ENCODE data around the gene NHERF2.

NHERF2 gene

GRCh38 chr16:2016407-2016922 lies 10.2 kb upstream of the NHERF2 start:
- H3K4me1 ChIP-seq, result peaks cover 28 to 66% (median 35%) of the 10 kb centered on the region in 10 experiments
- H3K36me3 ChIP-seq, result no peaks in the 10 kb centered on the region
- H3K9me3 ChIP-seq (replicated peaks in 1 of 11), result no peaks in the 10 kb centered on the region
- peaks cover 0 to 5% (median 0%) of the 10 kb centered on the region in 11 experiments; a peak in 3 of 22 replicates for H4K20me1 ChIP-seq
- H3K9ac ChIP-seq, result peak overlapping the region in 7 of 11 experiments; percentile 40 to 77 (median 62); a peak in 10 of 22 replicates
- H3K4me2 ChIP-seq, result peak overlapping the region in 10 of 11 experiments; percentile 30 to 79 (median 52); a peak in 19 of 22 replicates
- H3K4me3 ChIP-seq, result no peak overlapping the region
- no peak for TF ChIP-seq Cebpa-rat (IDR thresholded peaks at IDR 0.05)
- peaks cover 30 to 43% (median 39%) of the 10 kb centered on the region in 11 experiments for H3K27me3 ChIP-seq
- H3K27ac ChIP-seq, result peak overlapping the region in 6 of 11 experiments; percentile 47 to 89 (median 70); a peak in 10 of 22 replicates

GRCh38 chr16:2019518-2019920 lies 7.2 kb upstream of the NHERF2 start, which contains the start of gene NPW:
NPW (plus strand) TSS chr16:2019785.
- peaks cover 34 to 50% (median 45%) of the 10 kb centered on the region in 11 experiments for H3K27me3 ChIP-seq
- no peak for TF ChIP-seq Cebpa-rat (IDR thresholded peaks at IDR 0.05)
- H3K4me3 ChIP-seq, result peak within 1 kb of the TSS; percentile 29 to 64 (median 50); a peak in 19 of 20 replicates
- peak within 1 kb of the TSS; percentile 71 to 88 (median 79) for H3K4me2 ChIP-seq
- H3K27ac ChIP-seq, result peak within 1 kb of the TSS in 8 of 11 experiments; percentile 24 to 67 (median 52); a peak in 16 of 22 replicates
- peak within 1 kb of the TSS; percentile 21 to 70 (median 62); a peak in 20 of 22 replicates for H3K9ac ChIP-seq
- no peaks in the 10 kb centered on the region for H3K9me3 ChIP-seq (replicated peaks in 1 of 11)
- peaks cover 0 to 5% (median 0%) of the 10 kb centered on the region in 11 experiments; a peak in 3 of 22 replicates for H4K20me1 ChIP-seq
- no peaks in the 10 kb centered on the region for H3K36me3 ChIP-seq
- H3K4me1 ChIP-seq, result peaks cover 41 to 68% (median 53%) of the 10 kb centered on the region in 10 experiments

- Histone ChIP-seq H3K36me3 (no peaks in the 10 kb centered on the region), H3K9me3 (replicated peaks in 1 of 11) (no peaks in the 10 kb centered on the region), H4K20me1 (peaks cover 0 to 5% (median 0%) of the 10 kb centered on the region in 11 experiments; a peak in 3 of 22 replicates), H3K9ac (peak overlapping the region; percentile 21 to 70 (median 62); a peak in 20 of 22 replicates), H3K4me3 (peak overlapping the region; percentile 29 to 64 (median 50); a peak in 19 of 20 replicates), H3K4me2 (peak overlapping the region; percentile 71 to 88 (median 79)), H3K27me3 (peaks cover 34 to 54% (median 46%) of the 10 kb centered on the region in 11 experiments), H3K4me1 (peaks cover 36 to 68% (median 49%) of the 10 kb centered on the region in 10 experiments), H3K27ac (peak overlapping the region in 8 of 11 experiments; percentile 24 to 67 (median 52); a peak in 16 of 22 replicates)
- no peak for TF ChIP-seq Cebpa-rat (IDR thresholded peaks at IDR 0.05)
Observed at GRCh38 chr16:2019921-2020831, 6.5 kb upstream of the NHERF2 start.

GRCh38 chr16:2022723-2023091 lies 4.0 kb upstream of the NHERF2 start:
- H3K4me3 ChIP-seq, result peak overlapping the region; percentile 40 to 67 (median 50); a peak in 18 of 20 replicates
- H3K4me2 ChIP-seq, result peak overlapping the region; percentile 80 to 99 (median 94)
- TF ChIP-seq Cebpa-rat (IDR thresholded peaks at IDR 0.05), result no peak
- no peaks in the 10 kb centered on the region for H3K9me3 ChIP-seq (replicated peaks in 1 of 11)
- H4K20me1 ChIP-seq, result peaks cover 0 to 9% (median 3%) of the 10 kb centered on the region in 11 experiments; a peak in 13 of 22 replicates
- H3K36me3 ChIP-seq, result no peaks in the 10 kb centered on the region
- peak overlapping the region; percentile 26 to 75 (median 63); a peak in 19 of 22 replicates for H3K9ac ChIP-seq
- peaks cover 46 to 73% (median 69%) of the 10 kb centered on the region in 11 experiments for H3K27me3 ChIP-seq
- peak overlapping the region in 6 of 11 experiments; percentile 20 to 71 (median 44); a peak in 9 of 22 replicates for H3K27ac ChIP-seq
- H3K4me1 ChIP-seq, result peaks cover 35 to 67% (median 46%) of the 10 kb centered on the region in 10 experiments

GRCh38 chr16:2023092-2024031 lies 3.3 kb upstream of the NHERF2 start:
- H3K9me3 ChIP-seq (replicated peaks in 1 of 11), result no peaks in the 10 kb centered on the region
- peak overlapping the region; percentile 40 to 67 (median 50); a peak in 18 of 20 replicates for H3K4me3 ChIP-seq
- peaks cover 0 to 15% (median 10%) of the 10 kb centered on the region in 11 experiments; a peak in 15 of 22 replicates for H4K20me1 ChIP-seq
- peak overlapping the region; percentile 80 to 99 (median 94) for H3K4me2 ChIP-seq
- peak overlapping the region in 10 of 11 experiments; percentile 36 to 74 (median 53); a peak in 21 of 22 replicates for H3K27ac ChIP-seq
- H3K9ac ChIP-seq, result peak overlapping the region; percentile 26 to 75 (median 63); a peak in 19 of 22 replicates
- no peak for TF ChIP-seq Cebpa-rat (IDR thresholded peaks at IDR 0.05)
- no peaks in the 10 kb centered on the region for H3K36me3 ChIP-seq
- peaks cover 48 to 73% (median 69%) of the 10 kb centered on the region in 11 experiments for H3K27me3 ChIP-seq
- H3K4me1 ChIP-seq, result peaks cover 42 to 74% (median 53%) of the 10 kb centered on the region in 10 experiments

GRCh38 chr16:2024032-2024420 lies 2.7 kb upstream of the NHERF2 start:
- H3K36me3 ChIP-seq, result no peaks in the 10 kb centered on the region
- peak overlapping the region in 2 of 10 experiments; percentile 36 to 45; a peak in 2 of 20 replicates for H3K4me3 ChIP-seq
- peaks cover 42 to 77% (median 58%) of the 10 kb centered on the region in 10 experiments for H3K4me1 ChIP-seq
- H3K27me3 ChIP-seq, result peaks cover 42 to 73% (median 67%) of the 10 kb centered on the region in 11 experiments
- H3K9me3 ChIP-seq (replicated peaks in 1 of 11), result no peaks in the 10 kb centered on the region
- peak overlapping the region; percentile 10 to 66 (median 57); a peak in 12 of 22 replicates for H3K9ac ChIP-seq
- H4K20me1 ChIP-seq, result peaks cover 0 to 22% (median 14%) of the 10 kb centered on the region in 11 experiments; a peak in 15 of 22 replicates
- H3K4me2 ChIP-seq, result peak overlapping the region; percentile 74 to 99 (median 94)
- H3K27ac ChIP-seq, result peak overlapping the region in 6 of 11 experiments; percentile 46 to 74 (median 64); a peak in 13 of 22 replicates
- TF ChIP-seq Cebpa-rat (IDR thresholded peaks at IDR 0.05), result no peak

- Histone ChIP-seq H3K36me3 (no peaks in the 10 kb centered on the region), H3K4me3 (no peak overlapping the region), H3K27ac (no peak overlapping the region), H3K4me2 (peak overlapping the region in 4 of 11 experiments; percentile 0 to 98 (median 94); a peak in 3 of 22 replicates), H3K27me3 (peaks cover 30 to 61% (median 55%) of the 10 kb centered on the region in 11 experiments), H3K9me3 (replicated peaks in 1 of 11) (no peaks in the 10 kb centered on the region), H3K9ac (peak overlapping the region in 4 of 11 experiments; percentile 11 to 27 (median 20); a peak in 3 of 22 replicates), H3K4me1 (peaks cover 32 to 76% (median 52%) of the 10 kb centered on the region in 10 experiments), H4K20me1 (peaks cover 0 to 24% (median 14%) of the 10 kb centered on the region in 11 experiments; a peak in 15 of 22 replicates)
- no peak for TF ChIP-seq Cebpa-rat (IDR thresholded peaks at IDR 0.05)
Observed at GRCh38 chr16:2025251-2025650, 1.5 kb upstream of the NHERF2 start.

Data from BLaER1 treated with 17β-estradiol and CSF1 and Interleukin-3, amounts not matched to agents 10 nM and 100 nM (cell line).